A549 (cell line): ENCODE data around the gene SNCAIP. TPM values are rescaled to one million over a fixed set of nuclear protein-coding genes. Genes with fewer than 3 reads are reported as not detected.

Experiments
- ATAC-seq, 2 experiments: fragments of 200-7000 bp in 1 of 2; fragments of >200 bp in 1 of 2; cut with Nextera tagmentation in 1 of 2; cut with Tn5 transposase in 1 of 2; 3 replicates each; pipeline versions ENCODE4 v1.8.0 to v1.9.1; 2018 to 2020; ENCODE audit warnings: mild to moderate bottlenecking in 1 of 2, moderate library complexity in 1 of 2
- CTCF ChIA-PET: fragments of 300-600 bp; sonication (Branson Sonifier 250); formaldehyde crosslinking; extraction: SDS; loops from one replicate; lab custom pipeline; 2021; ENCODE audit warnings: antibody characterized with exemption, inconsistent platforms; lab: Yijun Ruan, JAX
- POLR2A ChIA-PET: fragments of 350-600 bp; formaldehyde crosslinking; extraction: SDS; loops from one replicate; lab custom pipeline; 2021; ENCODE audit warnings: antibody characterized with exemption, inconsistent platforms; lab: Yijun Ruan, JAX
- DNase-seq, 2 experiments: peaks; one replicate each; pipeline versions ENCODE4 v3.0.0 to v3.0.0-alpha.2; 2011 to 2016; ENCODE audit warnings: low read depth in 1 of 2, low spot score in 1 of 2
- FAIRE-seq: peaks from 2 replicates; lab custom pipeline; 2011; peaks lifted over from hg19 to GRCh38; lab: Jason Lieb, UNC
- H3K27ac ChIP-seq, 2 experiments: fragments of >200 bp; sonication (Bioruptor Twin); formaldehyde crosslinking; 3 replicates each; pipeline ENCODE4 v1.5.1; 2016 to 2017
- H3K4me1 ChIP-seq: fragments of >200 bp; sonication (Bioruptor Twin); formaldehyde crosslinking; 3 replicates; pipeline ENCODE4 v1.6.1; 2016
- H3K4me2 ChIP-seq: fragments of >200 bp; sonication (Bioruptor Twin); formaldehyde crosslinking; 3 replicates; pipeline ENCODE4 v1.6.1; 2016
- H3K4me3 ChIP-seq: fragments of >200 bp; sonication (Bioruptor Twin); formaldehyde crosslinking; 3 replicates; pipeline ENCODE4 v1.5.1; 2016
- H3K9me3 ChIP-seq: fragments of >200 bp; sonication (Bioruptor Twin); formaldehyde crosslinking; 3 replicates; pipeline ENCODE4 v1.6.1; 2016
- BCL3 ChIP-seq: fragments of >200 bp; sonication (Bioruptor Twin); formaldehyde crosslinking; IDR thresholded peaks from 3 replicates; pipeline ENCODE4 v1.6.1; 2016
- EHMT2 ChIP-seq: fragments of 200-600 bp; sonication (generic); IDR thresholded peaks from 2 replicates; pipeline ENCODE4 v1.6.1; 2016; ENCODE audit warnings: antibody characterized with exemption, low read depth, mild to moderate bottlenecking, moderate library complexity
- ELK1 ChIP-seq: fragments of 150-350 bp; IDR thresholded peaks from 2 replicates; pipeline ENCODE4 v1.6.1; 2014; ENCODE audit warnings: low read depth, mild to moderate bottlenecking, low read length
- EP300 ChIP-seq, 2 experiments: fragments of >200 bp; sonication (Bioruptor Twin); formaldehyde crosslinking; IDR thresholded peaks; 2 replicates in 1 of 2; 3 replicates in 1 of 2; pipeline ENCODE4 v1.6.1; 2016 to 2017
- ESRRA ChIP-seq: fragments of 150-350 bp; IDR thresholded peaks from 2 replicates; pipeline ENCODE4 v1.6.1; 2014; ENCODE audit warnings: mild to moderate bottlenecking, low read length, borderline replicate concordance
- FOSB ChIP-seq: fragments of 250-450 bp; sonication (Bioruptor Pico); IDR thresholded peaks from 2 replicates; pipeline ENCODE4 v1.5.0; 2020; ENCODE audit warnings: mild to moderate bottlenecking, moderate library complexity
- FOSL2 ChIP-seq, 2 experiments: fragments of 450-650 bp in 1 of 2; fragments of >200 bp in 1 of 2; sonication (Bioruptor Twin) in 1 of 2; formaldehyde crosslinking; IDR thresholded peaks; 2 replicates each; pipeline versions ENCODE4 v1.5.0 to v1.6.1; 2016 to 2020; ENCODE audit warnings: mild to moderate bottlenecking in 1 of 2, moderate library complexity in 1 of 2
- GATA3 ChIP-seq: IDR thresholded peaks from 2 replicates; pipeline ENCODE4 v1.6.1; 2012; ENCODE audit warnings: borderline replicate concordance
- HDAC2 ChIP-seq: fragments of 200-600 bp; sonication (generic); IDR thresholded peaks from 2 replicates; pipeline ENCODE4 v1.6.1; 2016
- HOXA7 ChIP-seq: fragments of 250-450 bp; sonication (Bioruptor Pico); IDR thresholded peaks from 2 replicates; pipeline ENCODE4 v1.5.0; 2020; ENCODE audit warnings: mild to moderate bottlenecking, moderate library complexity
- JUN ChIP-seq, 2 experiments: fragments of >200 bp; sonication (Bioruptor Twin); formaldehyde crosslinking; IDR thresholded peaks; 2 replicates in 1 of 2; 3 replicates in 1 of 2; pipeline ENCODE4 v1.6.1; 2016 to 2017
- KDM1A ChIP-seq: fragments of 200-600 bp; sonication (generic); IDR thresholded peaks from 2 replicates; pipeline ENCODE4 v1.6.1; 2016; ENCODE audit warnings: low read depth, mild to moderate bottlenecking
- MAFK ChIP-seq: fragments of 450-650 bp; IDR thresholded peaks from 2 replicates; pipeline ENCODE4 v1.6.1; 2014; ENCODE audit not compliant: partially characterized antibody
- MAZ ChIP-seq: fragments of 150-350 bp; IDR thresholded peaks from 2 replicates; pipeline ENCODE4 v1.6.1; 2014; ENCODE audit warnings: antibody characterized with exemption, low read depth, low read length, borderline replicate concordance
- NFE2L2 ChIP-seq: fragments of 150-350 bp; conservative IDR thresholded peaks from 2 replicates; pipeline ENCODE4 v1.6.1; 2014; ENCODE audit warnings: low read length
- NPAS2 ChIP-seq: fragments of 250-450 bp; sonication (Bioruptor Pico); IDR thresholded peaks from 2 replicates; pipeline ENCODE4 v1.8.0; 2022; ENCODE audit warnings: mild to moderate bottlenecking, moderate library complexity, borderline replicate concordance
- NR3C1 ChIP-seq: fragments of >200 bp; sonication (Bioruptor Twin); formaldehyde crosslinking; IDR thresholded peaks from 3 replicates; pipeline ENCODE4 v1.6.1; 2017
- PHF8 ChIP-seq: fragments of 200-600 bp; sonication (generic); IDR thresholded peaks from 2 replicates; pipeline ENCODE4 v1.6.1; 2016; ENCODE audit warnings: low read depth, mild to moderate bottlenecking, antibody characterized with exemption, moderate library complexity, borderline replicate concordance
- RAD21 ChIP-seq, 2 experiments: fragments of >200 bp in 1 of 2; sonication (Bioruptor Twin) in 1 of 2; formaldehyde crosslinking in 1 of 2; IDR thresholded peaks in 1 of 2; conservative IDR thresholded peaks in 1 of 2; 2 replicates in 1 of 2; 3 replicates in 1 of 2; pipeline ENCODE4 v1.6.1; 2012 to 2018; ENCODE audit warnings: inconsistent platforms in 1 of 2
- SMC3 ChIP-seq: fragments of >200 bp; sonication (Bioruptor Twin); formaldehyde crosslinking; IDR thresholded peaks from 3 replicates; pipeline ENCODE4 v1.6.1; 2018; ENCODE audit warnings: inconsistent platforms
- TP53 ChIP-seq: fragments of 250-450 bp; sonication (Bioruptor Pico); IDR thresholded peaks from 2 replicates; pipeline ENCODE4 v1.5.0; 2021; ENCODE audit warnings: mild to moderate bottlenecking, moderate library complexity
- ZC3H11A ChIP-seq: fragments of 450-650 bp; IDR thresholded peaks from 2 replicates; pipeline ENCODE4 v1.6.1; 2014; ENCODE audit warnings: antibody characterized with exemption, mild to moderate bottlenecking
- ZFP36 ChIP-seq: fragments of 450-650 bp; IDR thresholded peaks from 2 replicates; pipeline ENCODE4 v1.6.1; 2014; ENCODE audit warnings: borderline replicate concordance; ENCODE audit not compliant: partially characterized antibody
- ZNF302 ChIP-seq: fragments of 250-450 bp; sonication (Bioruptor Pico); IDR thresholded peaks from 2 replicates; pipeline ENCODE4 v1.9.0; 2021; ENCODE audit warnings: inconsistent platforms, mild to moderate bottlenecking, moderate library complexity
- ZSCAN20 ChIP-seq: fragments of 250-450 bp; sonication (Bioruptor Pico); IDR thresholded peaks from 2 replicates; pipeline ENCODE4 v1.8.0; 2022; ENCODE audit warnings: mild to moderate bottlenecking, moderate library complexity
- WGBS: methylation state at CpG from one replicate; pipeline ENCODE4 v1.1.6; 2017; ENCODE audit errors: missing lambda C conversion rate; 5-methylcytosine and 5-hydroxymethylcytosine counted together
- polyA plus RNA-seq, 4 experiments: library from polyadenylated mRNA; depleted of rRNA in 3 of 4; stranded (reverse); fragments of >200 nt; fragmentation: RNase III in 1 of 4; extraction: RNeasy Plus Mini Kit Qiagen cat#74134 plus additional on column Dnase treatment in 1 of 4; gene quantifications; 2 replicates in 3 of 4; 3 replicates in 1 of 4; pipeline ENCODE4 v1.2.3, GENCODE V29; 2011 to 2017
- TF ChIP-seq, protein P1 (sequence below): fragments of >200 bp; sonication (Bioruptor Twin); formaldehyde crosslinking; IDR thresholded peaks from 2 replicates; pipeline ENCODE4 v1.6.1; 2016
- TF ChIP-seq, protein P2 (sequence below): fragments of 250-450 bp; sonication (Bioruptor Pico); IDR thresholded peaks from 2 replicates; pipeline ENCODE4 v1.5.0; 2020; ENCODE audit warnings: low read depth, mild to moderate bottlenecking, moderate library complexity
- TF ChIP-seq, protein P3 (sequence below): fragments of >200 bp; sonication (Bioruptor Twin); formaldehyde crosslinking; IDR thresholded peaks from 3 replicates; pipeline ENCODE4 v1.5.1; 2016

Gene SNCAIP
- polyA plus RNA-seq, 2 of the 4 experiments (the other 2 are of a cell fraction) = 0.03 to 0.04 TPM

- POLR2A ChIA-PET = no interaction called here
- Histone ChIP-seq H3K4me1 (no peaks in the 10 kb centered on the region), H3K9me3 (no peaks in the 10 kb centered on the region), H3K27ac (no peak overlapping the region), H3K4me3 (no peak overlapping the region), H3K4me2 (no peak overlapping the region)
- no peak for ATAC-seq
- 13% methylated on average over 7 of the region's 7 CpGs for WGBS
- no peak for FAIRE-seq
- TF ChIP-seq NR3C1 (no peak), MAZ (no peak), HDAC2 (no peak), NPAS2 (CRISPR knock-in tag) (no peak), ZFP36 (no peak), EHMT2 (no peak), HOXA7 (CRISPR knock-in tag) (no peak), PHF8 (no peak)
- TF ChIP-seq, protein P1, sequence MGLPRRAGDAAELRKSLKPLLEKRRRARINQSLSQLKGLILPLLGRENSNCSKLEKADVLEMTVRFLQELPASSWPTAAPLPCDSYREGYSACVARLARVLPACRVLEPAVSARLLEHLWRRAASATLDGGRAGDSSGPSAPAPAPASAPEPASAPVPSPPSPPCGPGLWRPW = no peak
- TF ChIP-seq, protein P2, sequence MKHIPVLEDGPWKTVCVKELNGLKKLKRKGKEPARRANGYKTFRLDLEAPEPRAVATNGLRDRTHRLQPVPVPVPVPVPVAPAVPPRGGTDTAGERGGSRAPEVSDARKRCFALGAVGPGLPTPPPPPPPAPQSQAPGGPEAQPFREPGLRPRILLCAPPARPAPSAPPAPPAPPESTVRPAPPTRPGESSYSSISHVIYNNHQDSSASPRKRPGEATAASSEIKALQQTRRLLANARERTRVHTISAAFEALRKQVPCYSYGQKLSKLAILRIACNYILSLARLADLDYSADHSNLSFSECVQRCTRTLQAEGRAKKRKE = no peak
- no peak for DNase-seq
- CTCF ChIA-PET = no interaction called here
Measured at GRCh38 chr5:122322801-122323548, 10.9 kb downstream of the SNCAIP start.

- no peak overlapping the region for H3K27ac ChIP-seq
- no peak for FAIRE-seq
- TF ChIP-seq MAZ (no peak), NFE2L2 (no peak), SMC3 (no peak), RAD21 (conservative IDR thresholded peaks at IDR 0.05 in 1 of 2, IDR thresholded peaks at IDR 0.05 in 1 of 2) (no peak), HDAC2 (no peak), EP300 (IDR thresholded peaks at IDR 0.05) (no peak), MAFK (no peak), ZSCAN20 (no peak), FOSL2 (IDR thresholded peaks at IDR 0.05) (no peak), FOSL2 (CRISPR knock-in tag; IDR thresholded peaks at IDR 0.05) (no peak), HOXA7 (CRISPR knock-in tag) (no peak), EHMT2 (no peak)
- H3K9me3 ChIP-seq = no peaks in the 10 kb centered on the region
- H3K4me3 ChIP-seq = no peak overlapping the region
- DNase-seq = no peak
- 41% methylated on average over 4 of the region's 4 CpGs for WGBS
- POLR2A ChIA-PET = no interaction called here
- CTCF ChIA-PET = no interaction called here
- no peaks in the 10 kb centered on the region for H3K4me1 ChIP-seq
- H3K4me2 ChIP-seq = no peak overlapping the region
- no peak for ATAC-seq
Measured at GRCh38 chr5:122323738-122324137, 11.7 kb downstream of the SNCAIP start.

- WGBS = 0% methylated on average over 2 of the region's 2 CpGs
- Histone ChIP-seq H3K4me1 (no peaks in the 10 kb centered on the region), H3K4me3 (no peak overlapping the region), H3K27ac (no peak overlapping the region), H3K4me2 (no peak overlapping the region), H3K9me3 (no peaks in the 10 kb centered on the region)
- FAIRE-seq (no peak), ATAC-seq (no peak), DNase-seq (no peak)
- CTCF ChIA-PET = no interaction called here
- TF ChIP-seq TP53 (CRISPR knock-in tag) (no peak), NFE2L2 (no peak), ELK1 (no peak), ZSCAN20 (no peak), BCL3 (no peak), GATA3 (no peak), JUN (IDR thresholded peaks at IDR 0.05) (no peak), ESRRA (no peak), KDM1A (no peak), FOSB (CRISPR knock-in tag) (no peak), ZC3H11A (no peak), NPAS2 (CRISPR knock-in tag) (no peak), ZNF302 (CRISPR knock-in tag) (no peak)
- TF ChIP-seq, protein P3, sequence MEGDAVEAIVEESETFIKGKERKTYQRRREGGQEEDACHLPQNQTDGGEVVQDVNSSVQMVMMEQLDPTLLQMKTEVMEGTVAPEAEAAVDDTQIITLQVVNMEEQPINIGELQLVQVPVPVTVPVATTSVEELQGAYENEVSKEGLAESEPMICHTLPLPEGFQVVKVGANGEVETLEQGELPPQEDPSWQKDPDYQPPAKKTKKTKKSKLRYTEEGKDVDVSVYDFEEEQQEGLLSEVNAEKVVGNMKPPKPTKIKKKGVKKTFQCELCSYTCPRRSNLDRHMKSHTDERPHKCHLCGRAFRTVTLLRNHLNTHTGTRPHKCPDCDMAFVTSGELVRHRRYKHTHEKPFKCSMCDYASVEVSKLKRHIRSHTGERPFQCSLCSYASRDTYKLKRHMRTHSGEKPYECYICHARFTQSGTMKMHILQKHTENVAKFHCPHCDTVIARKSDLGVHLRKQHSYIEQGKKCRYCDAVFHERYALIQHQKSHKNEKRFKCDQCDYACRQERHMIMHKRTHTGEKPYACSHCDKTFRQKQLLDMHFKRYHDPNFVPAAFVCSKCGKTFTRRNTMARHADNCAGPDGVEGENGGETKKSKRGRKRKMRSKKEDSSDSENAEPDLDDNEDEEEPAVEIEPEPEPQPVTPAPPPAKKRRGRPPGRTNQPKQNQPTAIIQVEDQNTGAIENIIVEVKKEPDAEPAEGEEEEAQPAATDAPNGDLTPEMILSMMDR = no peak
- POLR2A ChIA-PET = interaction anchor here (0.6 kb wide), 1 partner anchor 20 kb away, joined by 5 read pairs; no protein-coding TSS in a partner anchor
Measured at GRCh38 chr5:122327110-122327509, 15.1 kb downstream of the SNCAIP start.
